Neural cell (in vitro differentiated cells): ENCODE results near the gene MFF. TPM values are rescaled to one million over a fixed set of nuclear protein-coding genes. Genes with fewer than 3 reads are reported as not detected.

ENCODE experiments used
- H2AFZ ChIP-seq: fragments of 200-600, 300-800 bp; sonication (generic), shearing (Covaris generic); 2 replicates; pipeline ENCODE4 v1.6.0; 2014; ENCODE audit warnings: low read depth, mild to moderate bottlenecking, antibody characterized with exemption, low read length, moderate library complexity
- H3F3A ChIP-seq: fragments of 200-600 bp; shearing (Covaris generic); 2 replicates; pipeline ENCODE4 v1.6.1; 2016; ENCODE audit warnings: mild to moderate bottlenecking, moderate library complexity, mixed read lengths, antibody characterized with exemption, low read length; ENCODE audit not compliant: insufficient read depth, poor library complexity, severe bottlenecking
- H3K27ac ChIP-seq: fragments of 200-600, 300-800 bp; sonication (generic), shearing (Covaris generic); 2 replicates; pipeline ENCODE4 v1.5.1; 2014; ENCODE audit warnings: mild to moderate bottlenecking, low read length, moderate library complexity
- H3K27me3 ChIP-seq: fragments of 300-800, 200-600 bp; sonication (generic), shearing (Covaris generic); 2 replicates; pipeline ENCODE4 v1.6.0; 2014; ENCODE audit warnings: mild to moderate bottlenecking, low read depth, low read length, moderate library complexity; ENCODE audit not compliant: insufficient read depth
- H3K36me3 ChIP-seq: fragments of 300-800, 200-600 bp; sonication (generic), shearing (Covaris generic); 2 replicates; pipeline ENCODE4 v1.5.1; 2014; ENCODE audit warnings: mild to moderate bottlenecking, antibody characterized with exemption, low read length, moderate library complexity; ENCODE audit not compliant: insufficient read depth
- H3K4me2 ChIP-seq: fragments of 300-800, 200-600 bp; sonication (generic), shearing (Covaris generic); 2 replicates; pipeline ENCODE4 v1.6.0; 2014; ENCODE audit warnings: mild to moderate bottlenecking, low read length
- H3K4me3 ChIP-seq: fragments of 300-800, 200-600 bp; sonication (generic), shearing (Covaris generic); 2 replicates; pipeline ENCODE4 v1.5.1; 2014; ENCODE audit warnings: mild to moderate bottlenecking, low read length, moderate library complexity
- H3K79me2 ChIP-seq: fragments of 200-600 bp; shearing (Covaris generic); replicated peaks from 2 replicates; pipeline ENCODE4 v1.6.0; 2014; ENCODE audit warnings: mild to moderate bottlenecking, low read length, moderate library complexity; ENCODE audit not compliant: insufficient read depth
- H3K9ac ChIP-seq: fragments of 300-800, 200-600 bp; sonication (generic), shearing (Covaris generic); 2 replicates; pipeline ENCODE4 v1.6.1; 2016; ENCODE audit warnings: mild to moderate bottlenecking, low read length, mixed read lengths
- H3K9me2 ChIP-seq: fragments of 200-600 bp; shearing (Covaris generic); 2 replicates; pipeline ENCODE4 v1.6.1; 2016; ENCODE audit warnings: mild to moderate bottlenecking, low read length, mixed read lengths; ENCODE audit not compliant: insufficient read depth
- H3K9me3 ChIP-seq: fragments of 200-600, 300-800 bp; sonication (generic), shearing (Covaris generic); 2 replicates; pipeline ENCODE4 v1.6.1; 2016; ENCODE audit warnings: mild to moderate bottlenecking, mixed run types, low read length, moderate library complexity, mixed read lengths
- H4K20me1 ChIP-seq: fragments of 200-600 bp; shearing (Covaris generic); 2 replicates; pipeline ENCODE4 v1.6.1; 2016; ENCODE audit warnings: mild to moderate bottlenecking, mixed run types; ENCODE audit not compliant: insufficient read depth
- CTCF ChIP-seq: fragments of 450-650 bp; IDR thresholded peaks from 2 replicates; pipeline ENCODE4 v1.5.1; 2014; ENCODE audit warnings: antibody characterized with exemption, mild to moderate bottlenecking, moderate library complexity; ENCODE audit not compliant: poor library complexity, severe bottlenecking
- EP300 ChIP-seq: fragments of 450-650 bp; conservative IDR thresholded peaks from 2 replicates; pipeline ENCODE4 v1.6.1; 2014; ENCODE audit warnings: antibody characterized with exemption, mild to moderate bottlenecking, moderate library complexity; ENCODE audit not compliant: poor library complexity, severe bottlenecking
- EZH2 ChIP-seq: fragments of 200-600, 300-800 bp; shearing (Covaris generic), sonication (generic); IDR thresholded peaks from 2 replicates; pipeline ENCODE4 v1.6.1; 2014; ENCODE audit warnings: antibody characterized with exemption, low read length, borderline replicate concordance, mild to moderate bottlenecking; ENCODE audit not compliant: insufficient read depth, poor library complexity, severe bottlenecking
- MXI1 ChIP-seq: fragments of 450-650 bp; conservative IDR thresholded peaks from 2 replicates; pipeline ENCODE4 v1.6.1; 2014; ENCODE audit warnings: antibody characterized with exemption, mild to moderate bottlenecking; ENCODE audit not compliant: poor library complexity, severe bottlenecking
- POLR2AphosphoS5 ChIP-seq: IDR thresholded peaks from 2 replicates; pipeline ENCODE4 v1.6.1; 2012
- RAD21 ChIP-seq: fragments of 450-650 bp; conservative IDR thresholded peaks from 2 replicates; pipeline ENCODE4 v1.6.1; 2014; ENCODE audit warnings: antibody characterized with exemption, mild to moderate bottlenecking, moderate library complexity
- REST ChIP-seq: IDR thresholded peaks from 2 replicates; pipeline ENCODE4 v1.6.1; 2012; ENCODE audit warnings: borderline replicate concordance
- SMC3 ChIP-seq: fragments of 450-650 bp; conservative IDR thresholded peaks from 2 replicates; pipeline ENCODE4 v1.6.1; 2014; ENCODE audit warnings: antibody characterized with exemption, mild to moderate bottlenecking, moderate library complexity; ENCODE audit not compliant: poor library complexity
- TAF1 ChIP-seq: IDR thresholded peaks from 2 replicates; pipeline ENCODE4 v1.6.1; 2012; ENCODE audit warnings: low read depth
- polyA plus RNA-seq: library from polyadenylated mRNA; depleted of rRNA; stranded (reverse); fragments of >200 nt; gene quantifications from 2 replicates; pipeline ENCODE4 v1.2.3, GENCODE V29; 2014

The MFF gene
- polyA plus RNA-seq, 1 donor from 2014 or later = 192 TPM

- no peak overlapping the region for H3K27ac ChIP-seq
Measured at GRCh38 chr2:227347117-227347516, 22.1 kb downstream of the MFF start.

GRCh38 chr2:227348324-227348723, 23.3 kb downstream of the MFF start:
- Histone ChIP-seq H3K27ac (no peak overlapping the region), H3K36me3 (no peaks in the 10 kb centered on the region), H3K9me3 (no peaks in the 10 kb centered on the region), H3K27me3 (no peaks in the 10 kb centered on the region), H2AFZ (no peak overlapping the region), H3K9ac (no peak overlapping the region), H4K20me1 (no peaks in the 10 kb centered on the region), H3K4me3 (no peak overlapping the region), H3K9me2 (no peaks in the 10 kb centered on the region), H3K4me2 (no peak overlapping the region), H3K79me2 (no peaks in the 10 kb centered on the region), H3F3A (no peaks in the 10 kb centered on the region)
- TF ChIP-seq EZH2 = no peak
- TF ChIP-seq TAF1 = no peak
- no peak for TF ChIP-seq EP300
- TF ChIP-seq RAD21 = no peak
- TF ChIP-seq CTCF = no peak
- TF ChIP-seq MXI1 = no peak
- TF ChIP-seq POLR2AphosphoS5 = no peak

More at GRCh38 chr2:227347117-227347516, 22.1 kb downstream of the MFF start:
- Histone ChIP-seq H3K4me2 (no peak overlapping the region), H3K9me3 (no peaks in the 10 kb centered on the region), H3F3A (no peaks in the 10 kb centered on the region), H3K4me3 (no peak overlapping the region), H3K27me3 (no peaks in the 10 kb centered on the region), H3K36me3 (no peaks in the 10 kb centered on the region), H3K79me2 (no peaks in the 10 kb centered on the region), H4K20me1 (no peaks in the 10 kb centered on the region), H3K9me2 (no peaks in the 10 kb centered on the region), H2AFZ (no peak overlapping the region), H3K9ac (no peak overlapping the region)
- TF ChIP-seq TAF1 (no peak), POLR2AphosphoS5 (no peak), RAD21 (no peak), EZH2 (no peak), EP300 (no peak), REST (no peak), CTCF (no peak), SMC3 (no peak), MXI1 (no peak)
